GM15510 (cell line): Measurements from ENCODE around the gene OPRL1.

Experiments
- POLR2A ChIP-seq: IDR thresholded peaks from 3 replicates; pipeline ENCODE4 v1.6.1; 2011; ENCODE audit warnings: borderline replicate concordance; ENCODE audit not compliant: insufficient read length; ENCODE audit errors: extremely low read depth

OPRL1 gene

GRCh38 chr20:64039293-64040160 is 40.4 kb upstream of the OPRL1 start:
- no peak for TF ChIP-seq POLR2A

GRCh38 chr20:64040231-64041039 is 39.4 kb upstream of the OPRL1 start:
- no peak for TF ChIP-seq POLR2A

DNA sequence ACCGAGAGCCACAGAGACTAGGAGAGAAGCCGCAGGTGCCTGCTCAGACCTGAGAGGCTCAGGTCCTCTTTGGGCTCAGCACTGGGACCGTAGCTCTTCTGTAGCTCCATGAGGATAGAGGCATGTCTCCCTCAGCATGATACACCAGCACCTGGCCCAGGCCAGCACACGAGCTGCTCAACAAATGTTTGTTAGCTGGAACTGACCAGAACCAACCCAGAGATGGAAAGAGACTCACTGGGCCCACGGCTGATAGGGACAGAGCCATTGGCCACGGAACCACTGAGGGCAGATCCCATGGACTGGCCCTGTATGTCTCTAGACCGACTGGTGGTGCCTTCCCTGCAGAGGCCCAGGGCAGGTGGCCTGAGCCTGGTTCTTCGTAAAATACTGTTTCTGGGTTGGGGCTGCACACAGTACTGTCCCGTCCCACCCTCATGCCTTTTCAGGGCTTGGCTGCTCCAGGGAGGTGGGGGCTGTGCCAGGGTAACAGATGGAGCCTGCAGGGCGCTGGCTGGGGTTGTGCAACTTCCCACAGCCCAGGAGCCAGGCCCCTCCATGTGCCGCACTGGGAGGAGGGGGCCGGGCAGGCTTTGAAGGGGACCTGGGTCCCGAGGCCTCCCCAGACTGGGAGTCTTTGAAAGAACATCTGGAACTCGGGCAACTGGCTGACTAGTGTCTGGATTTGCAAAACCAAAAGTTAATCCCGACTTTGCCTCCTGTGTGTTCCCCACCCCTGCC is 38.7 kb upstream of the OPRL1 start:
- no peak for TF ChIP-seq POLR2A

GRCh38 chr20:64041781-64042053 is 38.2 kb upstream of the OPRL1 start:
- no peak for TF ChIP-seq POLR2A

GRCh38 chr20:64042054-64042781 is 37.7 kb upstream of the OPRL1 start:
- no peak for TF ChIP-seq POLR2A

DNA sequence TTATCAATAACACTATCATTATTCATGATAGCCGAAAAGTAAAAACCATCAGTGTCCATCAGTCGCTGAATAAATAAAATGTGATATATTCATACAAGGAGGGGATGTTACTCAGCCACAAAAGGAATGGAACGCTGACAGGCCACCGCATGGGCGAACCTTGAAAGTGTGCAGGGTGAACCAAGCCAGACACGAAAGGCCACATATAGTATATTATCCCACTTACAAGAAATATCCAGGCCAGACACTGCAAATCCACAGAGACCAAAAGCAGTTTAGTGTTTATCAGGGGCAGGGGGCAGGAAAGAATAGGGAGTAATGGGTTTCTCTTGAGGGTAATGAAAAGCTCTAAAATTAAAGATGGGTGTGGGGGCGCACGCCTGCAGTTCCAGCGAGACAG is 36.1 kb upstream of the OPRL1 start:
- TF ChIP-seq POLR2A, result no peak

- TF ChIP-seq POLR2A, result no peak
Measured at GRCh38 chr20:64044484-64045247, 35.2 kb upstream of the OPRL1 start.

DNA sequence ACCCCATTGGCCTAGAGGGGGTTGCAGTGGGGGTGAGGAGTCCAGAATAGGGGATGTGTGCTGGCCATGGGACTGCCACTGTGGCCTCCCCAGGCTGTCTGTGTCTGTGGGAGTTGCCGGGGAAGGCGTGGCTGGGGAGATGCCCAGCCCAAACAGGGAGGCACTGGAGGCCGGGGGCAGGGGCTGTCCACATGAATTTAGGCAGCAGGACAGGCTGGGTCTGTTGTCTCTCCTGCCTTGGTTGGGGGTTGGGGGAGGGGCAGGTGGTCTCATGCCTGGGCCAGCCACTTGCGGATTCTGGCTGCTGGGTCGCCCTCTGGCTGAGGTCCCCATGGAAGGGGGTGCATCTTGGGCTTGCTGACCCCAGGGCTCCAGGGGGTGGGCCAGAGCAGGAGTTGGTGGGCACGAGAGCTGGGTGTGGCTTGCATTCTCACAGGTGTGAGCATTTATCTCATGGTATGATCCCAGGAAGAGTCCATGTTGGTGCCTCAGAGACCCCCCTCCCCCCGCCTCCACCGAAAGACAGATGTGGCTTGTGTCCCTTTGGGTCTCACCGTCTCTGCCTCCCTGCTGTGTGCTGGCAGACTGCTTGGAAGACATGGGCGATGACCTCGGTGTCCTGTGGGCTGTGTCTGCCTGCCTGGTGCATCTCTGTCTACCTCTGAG is 34.4 kb upstream of the OPRL1 start:
- no peak for TF ChIP-seq POLR2A

DNA sequence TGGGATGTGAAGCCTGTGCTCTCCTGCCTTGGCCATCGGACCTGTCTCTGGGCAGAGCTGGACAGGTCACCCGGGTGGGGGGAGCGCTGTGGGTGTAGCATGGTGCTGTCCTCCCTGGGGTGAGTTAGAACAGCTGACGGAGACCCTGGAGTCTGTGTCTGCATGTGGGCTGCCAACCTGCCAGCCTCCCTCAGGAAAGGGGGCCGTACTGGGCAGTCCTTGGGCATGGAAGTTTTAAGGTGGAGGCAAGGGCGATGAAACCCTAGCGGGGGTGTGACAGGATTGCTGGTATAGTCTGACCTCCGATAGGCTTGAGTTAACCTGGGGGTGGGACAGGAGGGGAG is 32.9 kb upstream of the OPRL1 start:
- TF ChIP-seq POLR2A, result no peak

DNA sequence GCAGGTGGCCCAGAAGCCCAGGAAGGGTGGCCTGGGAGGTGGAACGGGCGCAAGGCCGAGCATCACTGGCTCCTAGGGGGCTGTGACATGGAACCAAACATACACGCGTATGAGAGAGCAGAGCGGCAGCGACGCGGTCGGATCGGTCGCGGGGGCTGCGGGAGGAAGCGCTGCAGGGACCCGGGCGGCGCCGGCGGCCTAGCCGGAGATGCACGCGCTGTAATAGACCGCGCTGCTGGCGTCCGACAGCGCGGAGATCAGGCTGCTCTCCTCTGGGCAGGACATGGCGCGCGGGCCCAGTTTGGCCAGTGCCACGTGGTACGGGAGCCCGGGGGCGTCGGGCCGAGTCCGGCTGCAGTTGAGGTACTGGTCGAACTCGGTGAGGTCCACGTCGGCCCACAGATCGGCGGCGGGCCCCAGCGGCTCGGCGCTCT is 31.9 kb upstream of the OPRL1 start:
- no peak for TF ChIP-seq POLR2A

DNA sequence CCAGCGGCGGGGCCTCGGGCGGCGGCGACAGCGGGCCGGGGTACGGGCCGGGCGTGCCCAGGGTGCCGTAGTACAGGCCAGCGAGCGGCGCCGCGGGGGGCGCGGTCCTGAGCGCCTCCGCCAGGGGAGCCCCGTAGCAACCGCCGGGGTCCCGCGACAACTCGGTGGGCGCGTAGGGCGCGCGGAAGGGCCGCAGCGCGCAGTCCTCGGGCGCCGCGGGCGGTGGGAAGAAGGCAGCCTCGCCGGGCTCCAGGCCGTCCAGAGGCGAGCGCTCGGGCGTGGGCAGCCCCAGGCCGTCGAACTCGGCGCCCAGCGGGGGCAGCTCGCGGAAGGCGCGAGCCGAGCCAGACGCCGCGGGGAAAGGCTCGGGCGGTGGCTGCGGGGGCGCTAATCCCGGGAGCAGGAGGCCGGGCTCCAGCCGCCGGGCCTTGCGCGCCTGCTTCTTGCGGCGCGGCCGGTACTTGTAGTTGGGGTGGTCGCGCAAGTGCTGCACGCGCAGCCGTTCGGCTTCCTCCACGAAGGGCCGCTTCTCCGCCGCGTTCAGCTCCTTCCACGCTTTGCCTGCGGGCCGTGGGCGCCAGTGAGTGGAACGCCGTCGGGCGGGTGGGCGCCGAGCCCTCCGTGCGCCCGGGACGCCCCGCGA is 31.4 kb upstream of the OPRL1 start:
- no peak for TF ChIP-seq POLR2A

- TF ChIP-seq POLR2A, result no peak
Measured at GRCh38 chr20:64049060-64049877, 30.6 kb upstream of the OPRL1 start, which contains the start of gene SOX18. Gene SOX18, minus strand, starts transcription at chr20:64049639. Its CDS starts 123 bp downstream, at chr20:64049516.
